IPS-18c (cell line): Measurements from ENCODE around the gene PLAAT3.
"Not testable (repeated sequence)": the region's sequence is repeated elsewhere in the genome, so short reads cannot be mapped to it uniquely, and the experiment has no call there.

Experiments
- H3K4me3 ChIP-seq: 2 replicates; pipeline ENCODE4 v1.7.0; 2013; ENCODE audit warnings: low read depth, mild to moderate bottlenecking, low read length, moderate library complexity; ENCODE audit not compliant: insufficient read depth
- H3K9me3 ChIP-seq: one replicate; pipeline ENCODE4 v1.6.1; 2013; ENCODE audit warnings: mild to moderate bottlenecking, low read length, moderate library complexity; ENCODE audit not compliant: control insufficient read depth, insufficient read depth

The PLAAT3 gene

DNA sequence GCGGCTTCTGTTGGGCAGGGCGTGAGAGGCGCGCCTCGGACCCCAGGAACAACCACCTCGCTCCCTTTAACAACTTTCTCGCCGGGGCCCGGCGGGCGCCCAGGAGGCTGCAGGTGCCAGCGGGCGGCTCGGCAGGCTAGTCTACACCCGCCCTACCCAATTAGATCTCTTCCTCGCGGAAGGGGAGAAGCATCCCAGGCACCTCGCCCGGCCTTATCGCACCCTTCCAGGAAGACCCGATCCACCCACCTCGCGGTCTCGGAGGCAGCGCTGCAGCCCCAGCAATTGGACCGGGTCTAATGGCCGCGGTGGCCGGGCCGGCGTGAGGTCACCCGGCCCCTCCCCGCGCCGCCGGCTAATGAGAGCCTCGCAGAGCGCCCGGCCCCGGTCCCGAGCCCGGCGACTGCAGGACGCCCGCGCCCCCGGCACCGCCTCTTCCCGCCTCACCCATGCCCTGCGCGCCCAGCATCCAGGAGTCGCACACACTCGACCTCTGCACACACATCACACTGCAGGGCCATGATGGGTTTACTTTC, at the start of gene PLAAT3:
Gene PLAAT3, minus strand, starts transcription at position 298 of the 536 bp plus-strand sequence. CDS start 419 bp downstream, outside the sequence.
- H3K9me3 ChIP-seq: no peaks in the 10 kb centered on the region
- H3K4me3 ChIP-seq: peak within 1 kb of the TSS; percentile 81

DNA sequence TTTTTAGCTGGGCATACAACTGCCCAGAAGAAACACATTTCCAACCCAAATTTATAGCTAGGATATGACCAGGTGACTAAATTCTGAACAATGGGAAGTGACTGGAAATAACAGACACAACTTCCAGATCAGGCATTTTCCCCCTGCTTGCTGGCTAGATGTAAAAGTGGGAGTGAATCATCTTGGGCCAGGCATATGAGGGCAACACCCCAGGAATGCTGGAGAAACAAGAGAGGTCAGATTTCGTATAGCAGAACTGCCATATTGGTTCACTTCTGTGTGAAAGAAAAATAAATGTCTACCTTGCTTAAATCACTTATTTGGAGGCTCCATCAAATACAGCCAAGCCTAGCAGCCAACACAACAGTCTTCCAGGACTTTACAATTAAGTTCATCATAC, 49.6 kb upstream of the PLAAT3 start:
- H3K4me3 ChIP-seq: no peak overlapping the region

GRCh38 chr11:63660972-63661371, 46.7 kb upstream of the PLAAT3 start:
- Histone ChIP-seq H3K9me3 (no peaks in the 10 kb centered on the region), H3K4me3 (no peak overlapping the region)

More for the DNA sequence above, 49.6 kb upstream of the PLAAT3 start:
- no peaks in the 10 kb centered on the region for H3K9me3 ChIP-seq

- H3K4me3 ChIP-seq: no peak overlapping the region
- H3K9me3 ChIP-seq: peaks cover 2% of the 10 kb centered on the region
Measured at GRCh38 chr11:63652671-63653070, 38.4 kb upstream of the PLAAT3 start.

GRCh38 chr11:63643205-63643604, 29.0 kb upstream of the PLAAT3 start:
- Histone ChIP-seq H3K4me3 (no peak overlapping the region), H3K9me3 (no peaks in the 10 kb centered on the region)

DNA sequence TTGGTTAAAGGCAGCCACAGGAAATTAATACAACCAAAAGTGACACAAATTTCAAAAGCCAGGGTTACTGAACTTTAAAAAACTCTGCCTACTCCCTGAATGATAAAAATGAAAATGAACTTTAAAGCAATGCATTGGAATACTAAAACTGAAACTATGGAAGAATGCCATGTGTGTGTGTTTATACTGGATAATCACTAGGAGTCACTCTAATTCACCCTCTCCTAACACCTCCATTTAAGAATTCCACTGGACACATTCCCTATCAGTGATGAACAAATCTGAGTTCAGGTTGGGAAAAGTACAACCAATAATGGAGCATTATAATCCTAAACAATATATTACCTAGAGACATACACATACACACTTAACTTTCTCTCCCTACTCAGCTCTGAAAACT, 27.5 kb upstream of the PLAAT3 start:
- no peaks in the 10 kb centered on the region for H3K9me3 ChIP-seq
- H3K4me3 ChIP-seq: no peak overlapping the region

GRCh38 chr11:63639199-63639832, 25.1 kb upstream of the PLAAT3 start:
- Histone ChIP-seq H3K4me3 (no peak overlapping the region), H3K9me3 (no peaks in the 10 kb centered on the region)

- H3K4me3 ChIP-seq, H3K9me3 ChIP-seq: not testable (repeated sequence)
Measured at GRCh38 chr11:63638436-63638835, 24.2 kb upstream of the PLAAT3 start.

DNA sequence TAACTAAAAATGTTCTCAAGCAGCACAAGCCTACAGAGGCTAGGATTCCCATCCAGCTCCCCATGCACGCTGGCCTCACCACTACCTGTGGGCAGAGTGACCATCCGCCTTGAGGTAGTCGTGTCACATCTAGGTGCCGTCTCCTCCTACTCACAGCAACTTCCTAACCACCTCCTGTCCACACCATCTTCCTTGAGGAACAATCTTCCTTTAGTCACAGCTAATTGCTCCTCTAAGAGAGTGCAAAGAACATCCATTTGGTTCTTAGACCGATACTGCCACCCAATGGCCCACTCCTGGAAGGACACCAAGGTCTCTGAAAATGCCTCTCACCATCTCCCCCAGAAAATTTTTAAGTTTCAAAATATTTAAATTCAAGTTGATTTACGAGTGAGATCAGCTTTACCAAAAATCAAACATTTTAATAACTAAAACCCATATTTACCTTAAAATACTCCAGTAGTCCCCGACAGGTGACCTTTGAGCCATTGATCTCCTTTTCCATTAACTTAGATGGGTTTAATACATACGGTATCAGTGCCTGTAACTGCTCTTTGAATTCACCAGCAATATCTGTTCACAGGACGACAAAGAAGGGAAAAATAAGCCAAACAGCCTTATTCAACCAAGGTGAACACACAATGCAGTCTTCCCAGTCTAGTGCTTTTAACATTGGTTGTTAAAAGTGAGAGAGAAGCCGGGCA, 21.7 kb upstream of the PLAAT3 start:
- no peaks in the 10 kb centered on the region for H3K9me3 ChIP-seq

GRCh38 chr11:63629426-63629825, 15.2 kb upstream of the PLAAT3 start:
- H3K9me3 ChIP-seq: no peaks in the 10 kb centered on the region
- no peak overlapping the region for H3K4me3 ChIP-seq

More for the DNA sequence above, 21.7 kb upstream of the PLAAT3 start:
- no peak overlapping the region for H3K4me3 ChIP-seq

DNA sequence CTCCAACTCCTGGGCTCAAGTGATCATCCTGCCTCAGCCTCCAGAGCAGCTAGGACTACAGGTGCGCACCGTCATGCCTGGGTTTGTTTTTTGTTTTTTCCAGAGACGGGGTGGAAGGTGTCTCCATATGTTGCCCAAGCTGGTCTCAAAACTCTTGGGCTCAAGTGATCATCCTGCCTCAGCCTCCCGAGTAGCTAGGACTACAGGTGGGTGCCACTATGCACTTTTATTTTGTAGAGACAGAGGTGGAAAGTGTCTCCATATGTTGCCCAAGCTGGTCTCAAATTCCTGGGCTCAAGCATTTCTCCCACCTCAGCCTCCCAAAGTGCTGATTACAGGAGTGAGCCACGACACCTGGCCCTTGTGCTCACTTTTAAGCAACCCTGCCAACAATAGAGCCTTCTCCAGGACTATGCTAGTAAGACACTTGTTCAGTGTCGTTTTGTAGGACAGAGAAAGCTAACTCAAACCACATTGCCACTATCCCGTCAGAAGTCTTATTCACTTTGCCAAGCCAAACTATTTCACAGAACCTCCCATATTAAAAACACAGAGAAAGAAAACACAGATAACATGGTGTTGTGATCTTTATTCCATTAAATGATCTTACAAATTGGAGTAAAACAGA, 9.4 kb upstream of the PLAAT3 start:
- no peak overlapping the region for H3K4me3 ChIP-seq
- no peaks in the 10 kb centered on the region for H3K9me3 ChIP-seq

- Histone ChIP-seq H3K9me3 (no peaks in the 10 kb centered on the region), H3K4me3 (no peak overlapping the region)
Measured at GRCh38 chr11:63622323-63622722, 8.1 kb upstream of the PLAAT3 start.

GRCh38 chr11:63621071-63621470, 6.8 kb upstream of the PLAAT3 start:
- Histone ChIP-seq H3K9me3 (no peaks in the 10 kb centered on the region), H3K4me3 (no peak overlapping the region)

GRCh38 chr11:63619967-63620366, 5.7 kb upstream of the PLAAT3 start:
- Histone ChIP-seq H3K4me3 (no peak overlapping the region), H3K9me3 (no peaks in the 10 kb centered on the region)

DNA sequence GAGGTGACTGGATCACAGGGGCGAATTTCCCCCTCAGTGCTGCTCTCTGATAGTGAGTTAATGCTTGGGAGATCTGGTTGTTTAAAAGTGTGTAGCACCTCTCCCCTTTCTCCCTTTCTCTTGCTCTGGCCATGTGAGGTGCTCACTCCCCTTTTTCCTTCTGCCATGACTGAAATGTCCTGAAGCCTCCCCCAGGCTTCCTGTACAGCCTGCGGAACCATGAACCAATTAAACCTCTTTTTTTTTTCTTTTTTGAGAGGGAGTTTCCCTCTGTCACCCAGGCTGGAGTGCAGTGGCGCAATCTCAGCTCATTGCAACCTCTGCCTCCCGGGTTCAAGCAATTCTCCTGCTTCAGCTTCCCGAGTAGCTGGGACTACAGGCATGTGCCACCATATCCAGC, 3.5 kb upstream of the PLAAT3 start:
- not testable (repeated sequence) for H3K9me3 ChIP-seq, H3K4me3 ChIP-seq

DNA sequence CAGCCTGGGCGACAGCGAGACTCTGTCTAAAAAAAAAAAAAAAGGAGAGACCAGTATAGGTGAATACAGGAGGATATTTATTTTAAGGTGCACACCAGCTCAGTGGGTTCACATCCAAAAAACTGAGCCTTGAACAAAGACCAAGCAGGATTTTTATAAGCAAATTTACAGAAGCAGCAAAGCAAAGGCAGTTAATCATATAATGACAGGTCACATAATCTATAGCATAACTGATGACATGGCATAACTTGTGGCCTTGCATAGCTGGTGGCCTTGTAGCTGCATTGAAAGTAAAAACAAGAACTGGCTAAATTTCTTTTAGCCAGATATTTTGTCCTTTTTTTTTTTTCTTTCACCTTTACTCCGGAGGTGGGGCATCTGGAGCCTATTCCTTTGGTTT, 2.7 kb upstream of the PLAAT3 start:
- Histone ChIP-seq H3K4me3 (no peak overlapping the region), H3K9me3 (no peaks in the 10 kb centered on the region)

DNA sequence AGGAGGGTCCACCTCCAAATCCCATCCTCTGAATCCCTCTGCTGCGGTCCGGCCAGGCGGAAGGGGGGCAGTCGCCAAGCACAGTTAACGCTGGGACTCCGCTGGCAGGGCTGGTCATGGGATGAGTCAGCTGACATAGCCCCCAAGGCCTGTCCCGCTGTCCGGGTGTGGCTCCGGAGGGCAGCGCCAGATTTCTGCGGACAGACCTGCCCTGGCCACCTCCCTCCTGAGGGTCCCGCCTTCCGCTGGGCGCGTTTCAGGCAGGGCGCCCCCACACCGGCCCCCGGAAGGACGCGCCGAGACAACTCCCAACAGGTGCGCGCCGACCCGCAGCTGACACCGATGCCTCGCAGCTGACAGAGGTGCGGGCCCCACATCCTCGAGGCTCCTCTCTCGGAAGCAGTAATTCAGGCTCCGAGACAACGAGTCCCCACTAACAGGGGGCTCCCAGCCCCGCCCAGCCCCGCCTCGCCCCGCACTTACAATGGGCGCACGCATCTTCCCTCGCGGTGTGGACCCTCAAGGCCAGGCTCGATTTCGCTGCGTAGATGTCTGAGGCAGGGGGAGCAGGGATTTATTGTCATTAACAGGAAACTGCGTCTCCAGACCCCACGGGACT, 607 bp downstream of the PLAAT3 start:
- Histone ChIP-seq H3K4me3 (peak overlapping the region; percentile 81), H3K9me3 (no peaks in the 10 kb centered on the region)

- no peaks in the 10 kb centered on the region for H3K9me3 ChIP-seq
- H3K4me3 ChIP-seq: no peak overlapping the region
Measured at GRCh38 chr11:63612181-63612580, 2.1 kb downstream of the PLAAT3 start.
